ENCODE data around the gene ACTR6. TPM values are rescaled to one million over a fixed set of nuclear protein-coding genes. Genes with fewer than 3 reads are reported as not detected.
A peak's percentile ranks its signal among the peaks of the same experiment; 100 is the strongest.

ACTR6 gene
- polyA plus RNA-seq, 1 experiment, result 5.6 TPM

- no peak for DNase-seq (ENCODE audit: low read depth)
- Histone ChIP-seq H3K27me3 (ENCODE audit: control insufficient read depth, insufficient read depth, low read length) (no peaks in the 10 kb centered on the region), H3K4me3 (ENCODE audit: low read depth, low read length) (no peak overlapping the region), H3K36me3 (ENCODE audit: control insufficient read depth, insufficient read depth, low read length) (no peaks in the 10 kb centered on the region)
- CTCF ChIA-PET, result no interaction called here
- POLR2A ChIA-PET, result no interaction called here
- TF ChIP-seq CTCF (IDR thresholded peaks at IDR 0.05; ENCODE audit: insufficient read depth, low read depth, low read length), result no peak
Measured at GRCh38 chr12:100189636-100190394, 10.8 kb upstream of the ACTR6 start.

- H3K27me3 ChIP-seq (ENCODE audit: control insufficient read depth, insufficient read depth, low read length), result no peaks in the 10 kb centered on the region
- POLR2A ChIA-PET, result no interaction called here
- TF ChIP-seq CTCF (IDR thresholded peaks at IDR 0.05; ENCODE audit: insufficient read depth, low read depth, low read length), result no peak
- H3K4me3 ChIP-seq (ENCODE audit: low read depth, low read length), result no peak overlapping the region
- CTCF ChIA-PET, result interaction anchor here (0.6 to 1.8 kb wide), 2 partner anchors 11 to 39 kb away, joined by 3 to 5 read pairs; no protein-coding TSS in a partner anchor
- no peaks in the 10 kb centered on the region for H3K36me3 ChIP-seq (ENCODE audit: control insufficient read depth, insufficient read depth, low read length)
- DNase-seq (ENCODE audit: low read depth), result no peak
Measured at GRCh38 chr12:100193085-100193484, 7.5 kb upstream of the ACTR6 start.

GRCh38 chr12:100197486-100197885 is 3.1 kb upstream of the ACTR6 start:
- no peak for DNase-seq (ENCODE audit: low read depth)
- no peaks in the 10 kb centered on the region for H3K36me3 ChIP-seq (ENCODE audit: control insufficient read depth, insufficient read depth, low read length)
- CTCF ChIA-PET, result no interaction called here
- no peak overlapping the region for H3K4me3 ChIP-seq (ENCODE audit: low read depth, low read length)
- TF ChIP-seq CTCF (IDR thresholded peaks at IDR 0.05; ENCODE audit: insufficient read depth, low read depth, low read length), result no peak
- H3K27me3 ChIP-seq (ENCODE audit: control insufficient read depth, insufficient read depth, low read length), result no peaks in the 10 kb centered on the region
- POLR2A ChIA-PET, result no interaction called here

GRCh38 chr12:100199023-100199346 is 1.6 kb upstream of the ACTR6 start:
- POLR2A ChIA-PET, result no interaction called here
- DNase-seq (ENCODE audit: low read depth), result no peak
- no peak for TF ChIP-seq CTCF (IDR thresholded peaks at IDR 0.05; ENCODE audit: insufficient read depth, low read depth, low read length)
- CTCF ChIA-PET, result interaction anchor here (2.0 kb wide), 1 partner anchor 141 kb away, joined by 9 read pairs; no protein-coding TSS in a partner anchor
- H3K4me3 ChIP-seq (ENCODE audit: low read depth, low read length), result peak overlapping the region; percentile 72
- no peaks in the 10 kb centered on the region for H3K36me3 ChIP-seq (ENCODE audit: control insufficient read depth, insufficient read depth, low read length)
- H3K27me3 ChIP-seq (ENCODE audit: control insufficient read depth, insufficient read depth, low read length), result no peaks in the 10 kb centered on the region

- Histone ChIP-seq H3K4me3 (ENCODE audit: low read depth, low read length) (peak overlapping the region; percentile 72), H3K36me3 (ENCODE audit: control insufficient read depth, insufficient read depth, low read length) (no peaks in the 10 kb centered on the region), H3K27me3 (ENCODE audit: control insufficient read depth, insufficient read depth, low read length) (no peaks in the 10 kb centered on the region)
- ChIA-PET CTCF (interaction anchor here (1.3 to 2.0 kb wide), 2 partner anchors 13 to 141 kb away, joined by 3 to 9 read pairs; no protein-coding TSS in a partner anchor), POLR2A (no interaction called here)
- DNase-seq (ENCODE audit: low read depth), result no peak
- no peak for TF ChIP-seq CTCF (IDR thresholded peaks at IDR 0.05; ENCODE audit: insufficient read depth, low read depth, low read length)
Measured at GRCh38 chr12:100199347-100200149, 1.1 kb upstream of the ACTR6 start.

Data from BJ (cell line).